Endodermal cell (in vitro differentiated cells): ENCODE measurements around the gene KCNG1. TPM values are rescaled to one million over a fixed set of nuclear protein-coding genes. Genes with fewer than 3 reads are reported as not detected.

Experiments
- DNase-seq: peaks from one replicate; pipeline ENCODE4 v3.0.0-alpha.2; 2017
- H3K27ac ChIP-seq: 2 replicates; pipeline ENCODE4 v1.5.1; 2013; ENCODE audit warnings: mild to moderate bottlenecking, low read depth, low read length, moderate library complexity
- H3K27me3 ChIP-seq: 2 replicates; pipeline ENCODE4 v1.6.1; 2013; ENCODE audit warnings: mild to moderate bottlenecking, low read length, moderate library complexity; ENCODE audit not compliant: insufficient read depth, control insufficient read depth, poor library complexity, severe bottlenecking
- H3K36me3 ChIP-seq: 2 replicates; pipeline ENCODE4 v1.7.0; 2013; ENCODE audit warnings: mild to moderate bottlenecking, low read length, moderate library complexity; ENCODE audit not compliant: control insufficient read depth, insufficient read depth
- H3K4me1 ChIP-seq: one replicate; pipeline ENCODE4 v1.7.0; 2013; ENCODE audit warnings: low read length; ENCODE audit not compliant: control insufficient read depth, insufficient read depth
- H3K4me3 ChIP-seq: 2 replicates; pipeline ENCODE4 v1.5.1; 2013; ENCODE audit warnings: mild to moderate bottlenecking, low read length, moderate library complexity
- H3K9ac ChIP-seq: 2 replicates; pipeline ENCODE4 v1.6.1; 2013; ENCODE audit warnings: mild to moderate bottlenecking, low read length, moderate library complexity; ENCODE audit not compliant: poor library complexity, severe bottlenecking; ENCODE audit errors: extremely low read depth
- H3K9me3 ChIP-seq: 2 replicates; pipeline ENCODE4 v1.6.1; 2013; ENCODE audit warnings: mild to moderate bottlenecking, low read length, moderate library complexity; ENCODE audit not compliant: control insufficient read depth
- H3K27ac Mint-ChIP-seq: 2 replicates; pipeline ENCODE4 v1.8.0; 2020; ENCODE audit warnings: mixed read lengths
- H3K27me3 Mint-ChIP-seq: 2 replicates; pipeline ENCODE4 v1.8.0; 2021; ENCODE audit warnings: mild to moderate bottlenecking, mixed read lengths; ENCODE audit not compliant: insufficient read depth
- H3K36me3 Mint-ChIP-seq: 2 replicates; pipeline ENCODE4 v1.8.0; 2020; ENCODE audit warnings: low read depth, mixed read lengths
- H3K4me1 Mint-ChIP-seq: 2 replicates; pipeline ENCODE4 v1.8.0; 2020; ENCODE audit warnings: mixed read lengths
- H3K4me3 Mint-ChIP-seq: 2 replicates; pipeline ENCODE4 v1.8.0; 2020; ENCODE audit warnings: mild to moderate bottlenecking, moderate library complexity, mixed read lengths
- H3K9me3 Mint-ChIP-seq: 2 replicates; pipeline ENCODE4 v1.8.0; 2020; ENCODE audit warnings: mild to moderate bottlenecking, mixed read lengths
- CTCF ChIP-seq: fragments of 200-600 bp; sonication (generic); conservative IDR thresholded peaks from 2 replicates; pipeline ENCODE4 v1.5.0; 2021; ENCODE audit warnings: antibody characterized with exemption, mild to moderate bottlenecking
- WGBS, 2 experiments: methylation state at CpG; one replicate each; pipeline versions ENCODE4 v1.1.5 to v1.1.7; 2013; ENCODE audit warnings: missing lambda C conversion rate in 2 of 2, mixed read lengths in 1 of 2; ENCODE audit not compliant: insufficient coverage in 1 of 2, insufficient read length in 1 of 2; 5-methylcytosine and 5-hydroxymethylcytosine counted together
- total RNA-seq, 2 donors: library from RNA; stranded (reverse); fragmentation: NEBNext Ultra II Directional in 1 of 2; extraction: Animal tissue kit (Norgen Biotek cat#: 25700) in 1 of 2; gene quantifications; 2 replicates in 1 of 2; 3 replicates in 1 of 2; pipeline ENCODE4 v1.2.1, GENCODE V29; 2021

Gene KCNG1
- total RNA-seq, 2 donors from 2014 or later = 106 to 126 TPM

GRCh38 chr20:51023617-51024155 is 779 bp upstream of the KCNG1 start:
- H3K4me1 Mint-ChIP-seq = peaks cover 43% of the 10 kb centered on the region
- no peak for TF ChIP-seq CTCF
- H3K27me3 Mint-ChIP-seq = peaks cover 41% of the 10 kb centered on the region
- H3K36me3 Mint-ChIP-seq = peaks cover 12% of the 10 kb centered on the region
- Histone ChIP-seq H3K4me1 (peaks cover 9% of the 10 kb centered on the region), H3K36me3 (peaks cover 28% of the 10 kb centered on the region), H3K4me3 (peak overlapping the region; percentile 86), H3K9ac (no peak overlapping the region), H3K27ac (no peak overlapping the region), H3K9me3 (no peaks in the 10 kb centered on the region), H3K27me3 (peaks cover 29% of the 10 kb centered on the region)
- 85 to 94% methylated on average over 20 to 30 of the region's 30 CpGs for WGBS, 2 experiments
- peak; percentile 63 for DNase-seq
- H3K9me3 Mint-ChIP-seq = no peaks in the 10 kb centered on the region
- peak overlapping the region; percentile 73 for H3K4me3 Mint-ChIP-seq
- peak overlapping the region; percentile 77 for H3K27ac Mint-ChIP-seq

GRCh38 chr20:51022227-51022802 is 592 bp downstream of the KCNG1 start:
- Mint-ChIP-seq H3K27me3 (peaks cover 35% of the 10 kb centered on the region), H3K27ac (peak overlapping the region; percentile 82), H3K9me3 (no peaks in the 10 kb centered on the region), H3K4me1 (peaks cover 36% of the 10 kb centered on the region), H3K4me3 (peak overlapping the region; percentile 73), H3K36me3 (peaks cover 26% of the 10 kb centered on the region)
- peak overlapping the region; percentile 75 for H3K9ac ChIP-seq
- H3K36me3 ChIP-seq = peaks cover 37% of the 10 kb centered on the region
- H3K27me3 ChIP-seq = peaks cover 29% of the 10 kb centered on the region
- no peak for DNase-seq
- H3K9me3 ChIP-seq = no peaks in the 10 kb centered on the region
- TF ChIP-seq CTCF = no peak
- WGBS, 2 experiments = 1 to 2% methylated on average over 20 to 39 of the region's 39 CpGs
- peak overlapping the region; percentile 86 for H3K4me3 ChIP-seq
- H3K27ac ChIP-seq = no peak overlapping the region
- H3K4me1 ChIP-seq = peaks cover 12% of the 10 kb centered on the region

- Histone ChIP-seq H3K9ac (peak overlapping the region; percentile 75), H3K9me3 (no peaks in the 10 kb centered on the region), H3K4me3 (peak overlapping the region; percentile 86), H3K4me1 (peaks cover 12% of the 10 kb centered on the region), H3K27me3 (peaks cover 22% of the 10 kb centered on the region), H3K27ac (no peak overlapping the region), H3K36me3 (peaks cover 46% of the 10 kb centered on the region)
- WGBS, 2 experiments = 25 to 31% methylated on average over 6 to 16 of the region's 16 CpGs
- H3K9me3 Mint-ChIP-seq = no peaks in the 10 kb centered on the region
- no peak for TF ChIP-seq CTCF
- peaks cover 31% of the 10 kb centered on the region for H3K27me3 Mint-ChIP-seq
- H3K4me1 Mint-ChIP-seq = peaks cover 33% of the 10 kb centered on the region
- peak overlapping the region; percentile 73 for H3K4me3 Mint-ChIP-seq
- H3K36me3 Mint-ChIP-seq = peaks cover 32% of the 10 kb centered on the region
- peak overlapping the region; percentile 82 for H3K27ac Mint-ChIP-seq
- DNase-seq = peak; percentile 69
Observed at GRCh38 chr20:51021067-51022025, 1.6 kb downstream of the KCNG1 start.
